Right atrium auricular region (tissue), 2 donors: ENCODE data around the gene ABCA4. TPM values are rescaled to one million over a fixed set of nuclear protein-coding genes. Genes with fewer than 3 reads are reported as not detected.
A peak's percentile ranks its signal among the peaks of the same experiment; 100 is the strongest.

Experiments used
- DNase-seq: peaks from one replicate; pipeline ENCODE4 v3.0.0-alpha.2; 2019; ENCODE audit warnings: low spot score
- H3K27ac ChIP-seq, 2 donors: fragments of 200-600 bp; sonication (generic); 1 replicate in 1 of 2; 2 replicates in 1 of 2; pipeline ENCODE4 v1.5.1; 2016 to 2019
- H3K27me3 ChIP-seq, 2 donors: fragments of 200-600 bp; sonication (generic); one replicate each; pipeline versions ENCODE4 v1.5.1 to v1.6.0; 2017 to 2019
- H3K36me3 ChIP-seq: fragments of 200-600 bp; sonication (generic); one replicate; pipeline ENCODE4 v1.5.1; 2016
- H3K4me1 ChIP-seq, 2 donors: fragments of 200-600 bp; sonication (generic); one replicate each; pipeline versions ENCODE4 v1.5.1 to v1.6.0; 2017 to 2019
- H3K4me3 ChIP-seq, 2 donors: fragments of 200-600 bp; sonication (generic); 1 replicate in 1 of 2; 2 replicates in 1 of 2; pipeline ENCODE4 v1.5.1; 2017 to 2019; ENCODE audit warnings: mild to moderate bottlenecking in 1 of 2, moderate library complexity in 1 of 2
- H3K9me3 ChIP-seq, 2 donors: fragments of 200-600 bp; sonication (generic); one replicate each; pipeline ENCODE4 v1.5.1; 2019
- CTCF ChIP-seq, 2 donors: fragments of 200-600 bp; sonication (generic); IDR thresholded peaks; one replicate each; pipeline ENCODE4 v1.5.1; 2019; ENCODE audit warnings: antibody characterized with exemption in 2 of 2
- total RNA-seq, 2 donors: library from RNA; depleted of rRNA; stranded (reverse); fragments of >200 nt; gene quantifications; one replicate each; pipeline ENCODE4 v1.1.0, GENCODE V29; 2016

Gene ABCA4
- total RNA-seq, 2 donors from 2014 or later: 0.51 TPM; not detected in 1

GRCh38 chr1:94044891-94045290, 76.1 kb downstream of the ABCA4 start:
- Histone ChIP-seq H3K36me3 (no peaks in the 10 kb centered on the region), H3K4me3 (no peak overlapping the region), H3K27me3 (no peaks in the 10 kb centered on the region), H3K27ac (peak overlapping the region; percentile 75 to 87), H3K9me3 (no peaks in the 10 kb centered on the region), H3K4me1 (peaks cover 0 to 70% of the 10 kb centered on the region in 2 donors)
- TF ChIP-seq CTCF (IDR thresholded peaks at IDR 0.05): no peak
- no peak for DNase-seq

- Histone ChIP-seq H3K27ac (peak overlapping the region; percentile 75 to 87), H3K4me3 (peak overlapping the region in 1 of 2 donors; percentile 9), H3K4me1 (peaks cover 0 to 70% of the 10 kb centered on the region in 2 donors), H3K36me3 (no peaks in the 10 kb centered on the region), H3K9me3 (no peaks in the 10 kb centered on the region), H3K27me3 (no peaks in the 10 kb centered on the region)
- TF ChIP-seq CTCF (IDR thresholded peaks at IDR 0.05): no peak
- peak; percentile 79 for DNase-seq
These were observed 76.6 kb downstream of the ABCA4 start for GRCh38 chr1:94044290-94044790.

- no peak for DNase-seq
- Histone ChIP-seq H3K36me3 (no peaks in the 10 kb centered on the region), H3K9me3 (no peaks in the 10 kb centered on the region), H3K27me3 (no peaks in the 10 kb centered on the region), H3K27ac (peak overlapping the region; percentile 75 to 87), H3K4me3 (no peak overlapping the region), H3K4me1 (peaks cover 0 to 71% of the 10 kb centered on the region in 2 donors)
- no peak for TF ChIP-seq CTCF (IDR thresholded peaks at IDR 0.05)
These were observed 77.1 kb downstream of the ABCA4 start for GRCh38 chr1:94043738-94044289.

- Histone ChIP-seq H3K9me3 (no peaks in the 10 kb centered on the region), H3K27me3 (no peaks in the 10 kb centered on the region), H3K4me3 (no peak overlapping the region), H3K27ac (peak overlapping the region in 1 of 2 donors; percentile 75), H3K4me1 (peaks cover 0 to 68% of the 10 kb centered on the region in 2 donors), H3K36me3 (no peaks in the 10 kb centered on the region)
- DNase-seq: no peak
- no peak for TF ChIP-seq CTCF (IDR thresholded peaks at IDR 0.05)
These were observed 78.6 kb downstream of the ABCA4 start for GRCh38 chr1:94042388-94042787.

- Histone ChIP-seq H3K4me3 (no peak overlapping the region), H3K9me3 (no peaks in the 10 kb centered on the region), H3K27me3 (no peaks in the 10 kb centered on the region), H3K4me1 (peaks cover 0 to 50% of the 10 kb centered on the region in 2 donors), H3K27ac (peak overlapping the region; percentile 65), H3K36me3 (no peaks in the 10 kb centered on the region)
- no peak for DNase-seq
- peak in 1 of 2 donors; percentile 3 for TF ChIP-seq CTCF (IDR thresholded peaks at IDR 0.05)
These were observed 80.9 kb downstream of the ABCA4 start for GRCh38 chr1:94039871-94040569.
